Activated CD4-positive, alpha-beta T cell treated with anti-CD3 and anti-CD28 coated beads, Interleukin-2, amount 50 U/mL, for 1 hour (primary cell): ENCODE results near the gene C6orf163.
"Not testable (repeated sequence)": the region's sequence is repeated elsewhere in the genome, so short reads cannot be mapped to it uniquely, and the experiment has no call there.

Experiments
- DNase-seq: peaks from one replicate; pipeline ENCODE4 v3.0.0-alpha.2; 2020

C6orf163 gene

DNA sequence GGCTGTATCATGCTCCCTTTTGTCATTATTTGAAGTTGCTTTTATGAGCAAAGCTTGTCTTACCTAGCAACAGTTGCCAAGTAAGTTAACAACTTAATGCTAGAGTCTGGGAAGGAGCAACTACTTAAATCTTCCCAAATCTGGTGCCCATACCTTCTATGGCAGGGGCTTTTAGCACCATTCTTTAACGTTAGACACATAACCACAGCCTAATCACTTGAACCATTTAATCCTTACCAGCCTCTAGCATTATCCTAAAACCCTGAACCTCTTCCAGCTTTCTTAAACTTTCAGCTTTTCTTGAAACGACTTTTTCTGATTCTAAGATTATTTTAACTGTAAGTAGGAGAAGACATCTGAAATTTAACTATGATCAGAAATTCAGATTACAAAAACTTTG is at the start of gene C6orf163:
C6orf163 (plus strand) TSS at position 83 of the 400 bp plus-strand sequence; CDS start at position 370, 287 bp downstream.
- DNase-seq, result no peak

DNA sequence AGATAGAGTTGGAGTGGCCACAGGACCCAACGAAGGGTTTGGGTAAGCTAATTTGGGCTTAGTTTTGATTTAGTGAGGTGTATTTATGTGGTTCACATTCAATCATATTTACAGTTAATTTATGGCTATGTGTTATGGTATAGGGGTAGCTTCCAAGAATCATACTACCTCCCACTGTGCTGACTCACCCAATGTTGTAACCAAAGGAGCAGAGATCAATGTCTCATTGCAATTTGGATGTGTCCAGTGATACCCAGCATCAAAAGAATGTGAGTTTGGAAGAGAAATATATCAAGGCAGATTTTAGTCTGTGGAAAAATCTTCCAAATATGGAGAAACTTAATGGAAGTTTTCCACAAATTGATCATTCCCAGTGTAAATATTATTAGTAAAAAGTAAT is 47.5 kb upstream of the C6orf163 start:
- no peak for DNase-seq

DNA sequence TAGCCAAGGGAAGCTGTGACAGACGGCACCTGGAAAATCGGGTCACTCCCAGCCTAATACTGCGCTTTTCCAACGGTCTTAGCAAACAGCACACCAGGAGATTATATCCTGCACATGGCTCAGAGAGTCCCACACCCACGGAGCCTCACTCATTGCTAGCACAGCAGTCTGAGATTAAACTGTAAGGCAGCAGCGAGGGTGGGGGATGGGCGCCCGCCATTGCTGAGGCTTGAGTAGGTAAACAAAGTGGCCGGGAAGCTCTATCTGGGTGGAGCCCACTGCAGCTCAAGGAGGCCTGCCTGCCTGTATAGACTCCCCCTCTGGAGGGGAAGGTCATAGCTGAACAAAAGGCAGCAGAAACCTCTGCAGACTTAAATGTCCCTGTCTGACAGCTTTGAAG is 43.3 kb upstream of the C6orf163 start:
- DNase-seq, result not testable (repeated sequence)

DNA sequence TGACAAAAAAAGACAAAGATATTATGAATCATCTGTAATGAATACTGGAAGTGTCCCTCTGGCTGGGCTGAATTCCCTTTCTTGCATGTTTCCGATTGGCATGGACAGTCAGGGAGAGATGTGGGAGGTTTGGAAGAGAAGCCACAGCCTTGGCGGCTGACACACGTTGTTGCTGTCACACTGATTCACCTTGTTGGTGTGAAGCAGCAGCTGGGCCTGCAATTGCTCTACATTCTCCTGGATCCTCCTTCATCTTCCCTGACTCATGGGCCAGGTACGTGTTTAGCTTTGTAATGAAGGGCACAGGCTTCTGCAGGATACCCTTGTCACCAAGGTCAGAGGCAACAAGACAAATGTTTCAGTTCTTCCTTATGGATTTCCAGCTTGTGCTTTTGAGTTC is 35.6 kb upstream of the C6orf163 start:
- DNase-seq, result no peak

DNA sequence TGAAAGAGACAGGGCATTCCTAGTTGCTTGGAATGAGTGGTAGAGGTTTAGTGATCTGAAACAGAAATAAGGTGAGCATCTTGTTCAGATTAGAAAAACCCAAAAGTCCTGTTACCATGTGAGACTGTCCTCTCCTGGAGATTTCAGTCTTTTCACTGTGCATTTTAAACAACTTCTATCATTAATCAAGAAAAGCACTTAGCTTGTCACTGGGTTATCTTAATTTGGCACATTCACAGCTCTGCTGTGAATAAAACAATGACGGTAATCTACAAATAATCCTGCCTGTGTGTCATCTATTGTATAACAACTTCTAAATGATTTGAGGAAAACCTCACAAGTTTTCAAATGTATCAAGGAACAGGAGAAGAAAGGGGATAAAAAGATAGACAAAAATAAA is 31.8 kb upstream of the C6orf163 start:
- no peak for DNase-seq

DNA sequence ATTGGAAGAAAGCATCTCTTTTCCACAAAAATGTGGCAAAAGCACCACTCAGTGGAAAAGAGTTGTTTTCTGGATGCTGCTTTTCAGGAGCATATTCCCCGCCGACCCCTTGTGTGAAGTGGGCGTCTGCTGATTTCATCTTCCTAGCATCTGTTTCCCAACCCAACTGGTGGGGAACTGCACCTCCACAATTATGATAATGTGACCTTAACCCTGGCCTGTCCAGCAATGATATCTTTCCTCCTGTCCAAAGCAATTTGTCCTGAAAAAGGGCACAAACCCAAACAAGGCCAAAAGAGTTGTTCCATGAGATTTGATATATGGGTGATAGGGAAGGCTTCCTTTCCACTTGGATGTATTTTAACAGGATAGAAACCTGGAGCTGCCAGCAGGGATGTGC is 29.5 kb upstream of the C6orf163 start:
- DNase-seq, result no peak

DNA sequence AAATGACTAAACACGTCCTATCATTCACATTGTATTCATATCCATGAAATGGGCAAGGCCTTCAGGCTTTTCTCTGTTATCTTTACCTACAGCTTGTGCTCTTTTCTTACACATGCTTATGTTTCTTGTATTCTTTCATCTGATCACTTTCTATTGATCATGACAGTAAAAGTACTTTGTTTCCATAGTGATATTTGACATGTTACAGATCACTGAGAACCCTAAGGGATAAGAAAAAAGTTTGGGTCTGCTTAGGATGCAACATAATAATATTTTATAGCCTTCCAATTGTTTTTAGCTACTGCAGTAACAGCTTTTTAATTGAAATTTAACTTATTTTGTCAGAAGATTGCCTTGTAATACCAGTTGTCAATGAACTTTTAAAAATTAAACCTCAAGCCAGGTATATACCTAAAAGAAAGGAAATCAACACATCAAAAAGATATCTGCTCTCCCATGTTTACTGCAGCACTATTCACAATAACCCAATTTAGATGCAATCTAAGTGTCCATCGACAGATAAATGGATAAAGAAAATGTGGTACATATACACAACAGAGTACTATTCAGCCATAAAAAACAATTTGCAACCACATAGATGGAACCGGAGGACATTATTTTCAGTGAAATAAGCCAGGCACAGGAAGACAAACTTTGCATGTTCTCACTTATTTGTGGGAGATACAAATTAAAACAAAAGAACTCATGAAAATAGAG is 25.2 kb upstream of the C6orf163 start:
- no peak for DNase-seq

DNA sequence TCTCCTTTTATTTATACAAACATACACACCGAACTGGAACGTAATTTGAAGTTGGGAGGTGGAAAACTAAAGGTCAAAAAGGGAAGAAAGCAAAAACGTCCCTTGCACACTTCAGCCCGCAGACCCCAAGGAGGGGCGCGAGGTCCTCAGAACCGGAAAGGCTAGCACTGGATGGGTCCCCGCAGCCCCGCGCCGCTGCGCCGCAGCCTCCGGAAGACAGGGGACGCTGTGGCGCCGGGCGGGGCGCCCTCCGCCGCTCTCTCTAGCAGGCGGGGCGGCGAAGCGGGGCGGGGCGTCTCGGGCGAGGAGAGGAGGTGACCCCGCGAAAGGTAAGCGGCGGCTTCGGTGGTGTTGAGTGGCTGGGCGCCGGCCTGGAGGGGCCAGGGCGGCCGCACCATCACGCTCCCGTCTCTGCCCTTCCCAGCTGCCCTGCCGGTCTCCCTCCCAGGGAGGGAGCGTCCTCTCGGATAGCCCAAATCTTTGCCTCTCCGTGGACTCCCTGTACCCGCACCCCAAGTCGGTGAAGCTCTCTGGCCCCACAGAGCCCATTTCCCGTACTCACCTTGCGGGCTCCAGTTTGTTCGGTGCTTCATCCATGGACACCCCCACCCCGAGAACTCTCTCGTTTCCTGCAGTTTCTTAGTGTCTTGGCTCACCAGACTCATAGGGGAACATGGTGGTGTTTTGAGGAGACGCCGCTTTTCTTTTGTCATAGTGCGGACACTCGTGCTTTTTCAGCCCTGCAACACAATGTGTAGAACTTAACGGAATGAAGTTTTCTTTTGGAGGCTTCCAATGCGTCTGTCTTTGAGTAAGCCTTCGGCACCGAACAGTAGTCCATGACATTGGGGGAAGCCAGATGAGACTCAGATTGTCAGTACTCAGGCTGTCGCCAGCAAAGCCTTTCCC is 22.1 kb upstream of the C6orf163 start, which contains the start of gene SMIM8:
SMIM8 (plus strand) TSS at position 285 of the 909 bp plus-strand sequence. CDS start 14,444 bp downstream, outside the sequence.
- peak; percentile 84 for DNase-seq

DNA sequence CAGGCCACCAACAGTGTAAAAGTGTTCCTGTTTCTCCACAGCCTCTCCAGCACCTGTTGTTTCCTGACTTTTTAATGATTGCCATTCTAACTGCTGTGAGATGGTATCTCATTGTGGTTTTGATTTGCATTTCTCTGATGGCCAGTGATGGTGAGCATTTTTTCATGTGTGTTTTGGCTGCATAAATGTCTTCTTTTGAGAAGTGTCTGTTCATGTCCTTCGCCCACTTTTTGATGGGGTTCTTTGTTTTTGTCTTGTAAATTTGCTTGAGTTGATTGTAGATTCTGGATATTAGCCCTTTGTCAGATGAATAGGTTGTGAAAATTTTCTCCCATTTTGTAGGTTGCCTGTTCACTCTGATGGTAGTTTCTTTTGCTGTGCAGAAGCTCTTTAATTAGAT is 20.7 kb upstream of the C6orf163 start:
- not testable (repeated sequence) for DNase-seq

DNA sequence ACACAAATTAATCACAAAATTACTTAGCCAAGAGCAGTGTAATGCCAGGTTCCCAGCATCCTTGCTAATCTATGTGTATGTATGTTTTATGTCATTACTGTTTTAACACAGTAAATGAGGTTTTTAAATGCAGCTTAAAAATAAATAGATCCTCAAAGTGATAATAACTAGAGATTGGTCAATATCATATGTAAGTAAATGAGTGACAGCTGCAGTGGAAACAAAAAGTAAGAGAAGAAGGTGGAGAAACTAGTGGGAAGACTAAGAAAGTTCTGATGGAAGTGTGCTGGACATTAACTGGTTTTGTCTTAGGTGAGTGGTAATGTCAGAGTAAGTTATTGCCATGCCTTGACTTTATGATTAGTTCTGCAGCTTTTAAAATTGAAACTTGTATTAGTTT is 13.7 kb upstream of the C6orf163 start:
- no peak for DNase-seq

DNA sequence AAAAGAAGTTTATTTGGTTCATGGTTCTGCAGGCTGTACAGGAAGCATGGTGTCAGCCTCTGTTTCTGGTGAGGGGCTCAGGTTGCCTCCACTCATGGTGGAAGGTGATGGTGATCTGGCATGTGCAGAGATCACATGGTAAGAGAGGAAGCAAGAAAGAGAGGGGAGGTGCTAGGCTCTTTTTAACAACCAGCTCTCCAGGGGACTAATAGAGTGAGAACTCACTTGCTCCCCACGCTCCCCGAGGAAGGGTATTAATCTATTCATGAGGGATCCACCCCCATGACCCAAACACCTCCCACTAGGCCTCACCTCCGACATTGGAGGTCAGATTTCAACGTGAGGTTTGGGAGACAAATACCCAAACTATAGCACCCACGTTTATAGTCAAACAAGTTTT is 11.6 kb upstream of the C6orf163 start:
- DNase-seq, result no peak

DNA sequence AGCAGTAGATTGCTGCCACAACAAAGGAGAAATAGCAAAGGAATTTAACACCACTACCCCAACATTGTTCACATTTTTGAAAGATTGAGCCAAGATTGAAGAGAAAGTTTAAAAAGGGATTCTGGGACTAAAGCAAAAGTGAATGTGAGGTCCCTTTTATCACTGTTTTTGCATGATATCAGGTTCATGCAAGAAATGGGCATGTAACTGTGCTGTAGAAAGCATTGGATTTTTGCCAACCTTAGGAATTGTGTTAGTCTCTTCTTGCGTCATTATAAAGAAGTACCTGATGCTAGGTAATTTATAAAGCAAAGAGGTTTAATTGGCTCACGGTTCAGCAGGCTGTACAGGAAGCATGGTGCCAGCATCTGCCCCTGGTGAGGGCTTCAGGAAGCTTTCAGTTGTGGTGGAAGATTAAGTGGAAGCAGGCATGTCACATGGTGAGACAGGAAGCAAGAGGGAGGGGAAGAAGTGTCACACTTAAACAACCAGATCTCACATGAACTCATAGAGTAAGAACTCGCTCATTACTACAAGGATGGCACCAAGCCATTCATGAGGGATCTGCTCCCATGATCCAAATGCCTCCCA is 10.9 kb upstream of the C6orf163 start:
- DNase-seq, result no peak

DNA sequence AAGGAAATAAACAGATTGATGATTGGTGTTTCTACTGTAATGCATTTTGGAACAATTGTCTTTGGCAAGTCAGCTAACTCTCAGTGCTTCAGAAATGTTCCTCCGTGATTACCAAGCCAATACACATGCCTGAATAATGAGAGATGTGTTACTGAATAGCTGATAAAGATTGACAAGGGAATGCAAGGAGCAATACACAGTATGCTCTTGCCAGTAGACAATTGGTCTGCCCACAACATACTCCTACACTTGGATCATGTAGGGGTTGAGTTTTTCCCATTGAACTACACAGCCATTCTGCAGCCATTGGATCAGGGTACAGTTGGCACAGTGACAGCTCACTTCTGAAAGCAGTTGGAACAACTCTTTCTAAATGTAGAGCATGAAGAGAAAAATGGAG is 9.9 kb upstream of the C6orf163 start:
- DNase-seq, result no peak

DNA sequence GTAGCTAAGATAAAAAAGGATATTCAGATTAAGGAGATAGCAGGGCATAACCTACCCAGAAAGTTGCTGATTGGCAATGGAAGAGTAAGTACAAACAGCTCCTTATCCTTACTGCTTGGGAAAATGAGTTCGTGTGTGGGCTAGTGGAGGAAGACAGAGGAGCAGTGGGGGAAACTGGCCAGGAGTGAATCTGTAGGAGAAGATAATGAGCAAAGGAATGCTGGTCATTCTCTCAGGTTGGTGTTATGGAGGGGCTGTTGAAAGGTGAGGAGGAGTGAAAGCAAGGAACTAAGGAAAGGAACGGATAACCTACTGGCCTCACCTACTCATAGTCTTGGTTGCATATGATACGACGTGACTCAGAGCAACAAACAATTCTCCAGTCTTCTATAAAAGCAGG is 8.2 kb upstream of the C6orf163 start:
- no peak for DNase-seq

DNA sequence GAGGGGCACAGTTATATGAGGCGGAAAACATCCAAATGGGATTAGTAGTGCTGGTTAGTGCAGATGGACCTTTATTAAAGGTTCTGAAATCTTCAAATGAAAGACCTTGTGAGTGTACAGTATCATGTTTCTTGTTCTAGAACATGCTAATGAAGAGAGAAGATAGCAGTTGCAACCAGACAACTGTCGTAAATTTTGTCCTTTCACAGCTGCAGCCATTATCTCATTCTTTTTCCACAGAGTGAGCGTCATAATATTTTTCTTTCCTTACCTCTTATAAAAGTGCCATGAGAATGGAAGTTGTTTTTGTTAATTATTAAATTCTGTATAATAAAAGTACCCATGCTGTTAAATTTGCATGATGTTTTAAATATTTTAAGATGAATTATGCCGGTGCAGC is 4.4 kb upstream of the C6orf163 start:
- no peak for DNase-seq

DNA sequence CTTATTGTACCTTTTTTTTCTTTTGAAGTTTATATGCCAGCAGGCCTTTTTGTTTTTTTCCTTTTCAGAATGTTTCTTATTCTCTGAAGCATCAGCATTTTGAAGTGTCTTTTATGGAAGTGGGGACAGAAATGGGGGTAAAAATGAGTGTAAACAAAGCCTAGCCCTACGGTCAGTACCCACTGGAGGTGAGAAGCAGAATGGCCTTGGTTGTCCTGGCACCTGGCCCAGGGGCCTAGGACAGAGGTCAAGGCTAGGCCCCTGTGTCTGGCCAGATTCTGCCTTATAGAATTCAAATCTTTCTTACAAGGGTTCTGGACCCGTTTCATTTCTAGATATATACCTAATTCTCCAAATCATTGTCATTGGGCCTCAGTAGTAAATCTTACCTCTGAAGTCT is 3.5 kb upstream of the C6orf163 start:
- DNase-seq, result no peak

DNA sequence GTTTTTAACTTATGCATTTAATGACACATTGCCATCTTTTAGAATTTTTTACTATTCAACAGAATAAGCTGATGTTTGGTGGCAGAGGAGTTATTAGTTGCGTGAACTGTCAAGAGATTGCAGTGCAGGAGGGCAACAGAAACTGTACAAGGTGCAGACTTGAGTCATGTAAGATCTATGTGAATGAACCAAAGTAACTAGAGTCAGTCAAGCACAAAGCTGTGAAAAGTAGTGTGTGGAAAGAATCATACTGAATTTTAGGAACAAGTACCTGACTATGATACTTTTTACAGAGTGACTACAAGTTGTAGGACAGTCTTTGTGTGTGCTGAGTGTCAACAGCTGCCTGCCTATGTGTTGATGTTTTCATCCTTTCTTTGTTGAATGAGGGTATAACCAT is 2.7 kb upstream of the C6orf163 start:
- no peak for DNase-seq

DNA sequence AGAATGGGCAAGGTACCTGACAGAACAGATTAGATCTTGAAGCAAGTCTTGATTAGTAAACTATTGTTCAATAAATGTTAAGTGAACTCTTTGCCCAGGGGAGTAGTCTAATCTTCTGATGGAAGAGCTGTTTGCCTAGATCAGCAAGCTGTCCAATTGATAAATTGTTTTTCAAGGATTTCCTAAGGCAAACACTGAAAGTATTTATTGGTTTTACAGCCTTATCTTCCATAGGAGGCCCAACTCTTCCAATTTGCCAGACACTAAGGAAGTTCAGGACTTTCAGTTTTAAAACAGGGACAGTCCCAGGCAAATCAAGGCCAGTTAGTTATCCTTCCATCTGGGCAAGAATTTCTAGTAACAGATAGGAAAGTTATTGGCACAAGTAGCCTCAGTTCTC is 1.8 kb upstream of the C6orf163 start:
- no peak for DNase-seq

DNA sequence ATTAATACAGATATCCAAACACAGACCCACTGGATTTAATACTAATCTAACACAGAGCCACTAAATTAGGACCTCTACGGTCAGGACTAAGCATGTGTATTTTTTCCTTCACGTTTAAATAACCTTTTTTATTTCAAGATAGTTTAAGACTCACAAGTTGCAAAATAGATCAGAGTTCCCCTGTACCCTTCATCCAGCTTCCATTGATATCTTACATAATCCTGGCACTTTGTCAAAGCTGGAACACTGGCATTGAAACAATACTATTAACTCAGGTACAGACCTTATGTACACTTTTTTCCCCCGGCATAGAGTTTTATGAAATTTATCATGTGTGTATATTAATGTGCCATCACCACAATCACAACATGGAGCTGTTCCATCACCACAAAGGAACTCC is 2.1 kb downstream of the C6orf163 start:
- DNase-seq, result no peak

DNA sequence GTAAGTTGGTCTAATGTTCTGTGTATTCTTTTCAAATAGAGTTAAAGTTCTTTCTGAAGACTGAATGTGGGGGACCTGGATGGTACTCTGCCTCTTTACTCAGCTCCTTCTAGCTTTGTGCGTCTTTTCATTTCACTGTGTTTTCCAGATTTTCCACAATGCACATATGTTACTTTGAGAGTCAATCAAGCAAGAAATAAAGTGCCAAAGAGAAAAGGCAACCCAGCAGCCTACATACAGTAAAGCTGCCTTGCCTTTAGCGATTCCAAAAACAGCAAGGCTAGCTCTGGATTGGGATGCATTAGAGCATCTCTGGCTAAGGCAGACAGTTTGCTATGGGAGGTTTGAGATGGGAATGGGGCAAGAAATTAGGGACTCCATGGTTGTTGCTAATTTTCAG is 5.3 kb downstream of the C6orf163 start:
- no peak for DNase-seq

DNA sequence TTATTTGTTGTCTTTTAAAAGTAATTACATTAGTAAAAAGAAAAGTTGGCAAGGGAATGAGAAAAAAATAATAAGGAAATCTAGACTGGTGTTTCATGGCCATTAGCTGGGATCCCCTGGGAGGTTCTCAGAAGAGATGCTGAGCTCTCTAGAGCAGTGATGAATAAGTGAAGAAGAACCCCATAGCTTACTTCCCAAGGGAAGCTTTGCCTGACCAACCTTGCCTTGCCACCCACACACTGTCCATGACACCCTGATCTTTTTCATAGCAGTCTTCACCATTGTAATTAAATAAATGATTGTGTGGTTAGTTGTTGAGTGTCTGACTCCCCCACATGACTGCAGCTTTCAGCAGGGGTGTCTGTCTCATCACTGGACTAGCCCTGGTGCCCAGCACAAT is 5.9 kb downstream of the C6orf163 start:
- DNase-seq, result no peak

DNA sequence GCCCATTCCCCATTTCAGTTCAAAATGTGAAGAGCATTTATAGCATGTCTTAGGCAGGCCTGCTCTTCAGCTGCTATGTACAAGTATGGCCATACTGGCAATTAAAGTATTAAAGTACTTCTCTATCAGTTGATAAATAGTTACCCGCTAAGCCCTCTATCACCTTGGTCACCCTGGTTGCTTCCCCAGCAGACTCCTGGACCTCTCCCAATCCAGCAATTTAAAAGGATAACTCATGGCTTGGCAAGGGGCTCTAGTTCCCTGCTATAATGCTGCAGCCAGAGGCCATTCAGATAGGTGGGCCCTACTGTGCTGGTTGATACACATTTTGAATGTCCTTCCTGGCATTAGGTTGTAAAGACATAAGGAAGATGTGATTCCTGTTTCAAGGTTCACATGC is 7.0 kb downstream of the C6orf163 start:
- no peak for DNase-seq

DNA sequence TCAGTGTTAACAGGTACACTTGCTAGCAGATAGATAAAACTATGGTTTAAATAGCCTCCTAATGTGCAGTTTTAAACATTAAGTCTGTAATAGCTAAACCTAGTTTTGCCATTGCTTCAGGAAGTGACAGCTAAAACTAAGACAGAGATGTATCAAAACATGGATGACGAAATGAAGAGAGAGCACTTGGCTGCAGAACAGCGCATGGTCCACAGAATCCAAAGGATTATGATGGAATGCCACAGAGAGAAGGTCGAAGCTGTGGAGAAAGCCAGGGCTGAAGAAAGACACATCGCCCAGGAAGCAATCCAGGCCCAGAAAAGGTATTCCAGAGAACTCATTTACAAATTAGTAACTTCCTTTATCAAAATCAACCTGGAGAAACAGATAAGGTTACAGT is 11.6 kb downstream of the C6orf163 start:
- DNase-seq, result no peak
